Trophoblast cell (in vitro differentiated cells and primary cell): ENCODE data around the gene SCAF4.

ENCODE experiments used
- DNase-seq, 2 donors: peaks; one replicate each; pipeline ENCODE4 v3.0.0-alpha.2; 2016
- H2AFZ ChIP-seq: 2 replicates; pipeline ENCODE4 v1.6.1; 2013; ENCODE audit warnings: low read length, moderate library complexity, mild to moderate bottlenecking; ENCODE audit not compliant: insufficient read depth, poor library complexity
- H2AK5ac ChIP-seq: 2 replicates; pipeline ENCODE4 v1.6.1; 2013; ENCODE audit warnings: mild to moderate bottlenecking, low read length
- H2BK120ac ChIP-seq: 2 replicates; pipeline ENCODE4 v1.6.1; 2013; ENCODE audit warnings: low read length, mild to moderate bottlenecking, moderate library complexity; ENCODE audit not compliant: insufficient read depth, poor library complexity
- H2BK12ac ChIP-seq: 2 replicates; pipeline ENCODE4 v1.6.1; 2013; ENCODE audit warnings: mild to moderate bottlenecking, low read length, moderate library complexity
- H2BK5ac ChIP-seq: 2 replicates; pipeline ENCODE4 v1.6.1; 2013; ENCODE audit warnings: low read length, low read depth, moderate library complexity, mild to moderate bottlenecking; ENCODE audit not compliant: poor library complexity
- H3K14ac ChIP-seq: 2 replicates; pipeline ENCODE4 v1.6.1; 2013; ENCODE audit warnings: mild to moderate bottlenecking, low read length
- H3K18ac ChIP-seq: 2 replicates; pipeline ENCODE4 v1.6.1; 2013; ENCODE audit warnings: mild to moderate bottlenecking, low read length
- H3K23ac ChIP-seq: 2 replicates; pipeline ENCODE4 v1.6.1; 2013; ENCODE audit warnings: low read length
- H3K27ac ChIP-seq: 2 replicates; pipeline ENCODE4 v1.5.1; 2013; ENCODE audit warnings: low read depth, mild to moderate bottlenecking, inconsistent platforms, low read length, moderate library complexity
- H3K27me3 ChIP-seq: 2 replicates; pipeline ENCODE4 v1.6.1; 2013; ENCODE audit warnings: inconsistent platforms, mild to moderate bottlenecking, low read length, moderate library complexity; ENCODE audit not compliant: insufficient read depth
- H3K36me3 ChIP-seq, 2 experiments: 1 replicate in 1 of 2; 2 replicates in 1 of 2; pipeline ENCODE4 v1.6.1; 2013; ENCODE audit warnings: low read length in 2 of 2, mild to moderate bottlenecking in 2 of 2, moderate library complexity in 1 of 2; ENCODE audit not compliant: insufficient read depth in 2 of 2, control insufficient read depth in 1 of 2
- H3K4ac ChIP-seq: 2 replicates; pipeline ENCODE4 v1.6.1; 2013; ENCODE audit warnings: low read depth, mild to moderate bottlenecking, low read length, moderate library complexity
- H3K4me1 ChIP-seq, 2 experiments: 1 replicate in 1 of 2; 2 replicates in 1 of 2; pipeline ENCODE4 v1.6.1; 2013; ENCODE audit warnings: low read length in 2 of 2, mild to moderate bottlenecking in 2 of 2, moderate library complexity in 1 of 2; ENCODE audit not compliant: insufficient read depth in 2 of 2, control insufficient read depth in 1 of 2
- H3K4me2 ChIP-seq: 2 replicates; pipeline ENCODE4 v1.6.1; 2013; ENCODE audit warnings: inconsistent platforms, mild to moderate bottlenecking, low read length, moderate library complexity
- H3K4me3 ChIP-seq: 2 replicates; pipeline ENCODE4 v1.5.1; 2013; ENCODE audit warnings: mild to moderate bottlenecking, low read depth, low read length, inconsistent platforms
- H3K79me1 ChIP-seq: one replicate; pipeline ENCODE4 v1.6.1; 2013; ENCODE audit warnings: low read length
- H3K79me2 ChIP-seq: 2 replicates; pipeline ENCODE4 v1.6.1; 2013; ENCODE audit warnings: low read length, mild to moderate bottlenecking; ENCODE audit not compliant: control insufficient read depth, insufficient read depth, poor library complexity
- H3K9ac ChIP-seq: 2 replicates; pipeline ENCODE4 v1.6.1; 2013; ENCODE audit warnings: mild to moderate bottlenecking, low read length
- H3K9me3 ChIP-seq: 2 replicates; pipeline ENCODE4 v1.6.1; 2013; ENCODE audit warnings: low read depth, mild to moderate bottlenecking, control low read depth, inconsistent platforms, low read length; ENCODE audit not compliant: insufficient read depth
- H4K12ac ChIP-seq: 2 replicates; pipeline ENCODE4 v1.6.1; 2013; ENCODE audit warnings: low read depth, mild to moderate bottlenecking, low read length, moderate library complexity
- H4K8ac ChIP-seq: 2 replicates; pipeline ENCODE4 v1.6.1; 2013; ENCODE audit warnings: low read depth, mild to moderate bottlenecking, low read length, moderate library complexity
- H4K91ac ChIP-seq: one replicate; pipeline ENCODE4 v1.6.1; 2013; ENCODE audit warnings: low read depth, mild to moderate bottlenecking, low read length, moderate library complexity
- WGBS: extraction: QIAGEN DNeasy Blood & Tissue Kit; methylation state at CpG from one replicate; pipeline ENCODE4 v1.1.7; 2013; ENCODE audit warnings: missing lambda C conversion rate; ENCODE audit not compliant: insufficient read length, insufficient coverage; ENCODE audit errors: extremely low coverage; 5-methylcytosine and 5-hydroxymethylcytosine counted together

SCAF4 gene

DNA sequence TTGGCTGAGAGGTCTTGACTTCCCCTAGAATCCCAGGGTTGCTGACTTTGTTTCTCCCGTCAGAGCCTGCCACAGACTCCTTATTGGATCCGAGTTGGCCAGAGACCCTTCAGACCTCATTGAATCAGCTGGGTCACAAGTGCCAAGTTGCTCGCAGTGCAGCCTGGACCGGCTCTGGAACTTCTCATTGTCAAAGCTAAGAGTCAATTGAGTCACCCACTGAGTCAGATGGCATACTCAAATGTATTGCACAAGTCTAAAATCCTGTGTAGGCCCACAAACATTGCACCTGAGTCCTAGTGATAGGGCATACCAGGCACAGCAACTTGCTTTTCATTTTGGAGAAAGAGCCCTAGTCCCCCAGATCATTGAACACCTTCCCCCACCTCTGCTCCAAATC, 20.4 kb upstream of the SCAF4 start:
- Histone ChIP-seq H3K27me3 (no peaks in the 10 kb centered on the region), H3K4me2 (no peak overlapping the region), H2AFZ (no peak overlapping the region), H2BK12ac (no peak overlapping the region), H3K23ac (no peak overlapping the region), H3K14ac (no peak overlapping the region), H2BK120ac (no peak overlapping the region), H4K12ac (no peak overlapping the region), H4K8ac (no peak overlapping the region), H3K4me1 (peaks cover 0 to 4% of the 10 kb centered on the region in 2 experiments), H2AK5ac (no peak overlapping the region), H3K4ac (no peak overlapping the region), H3K4me3 (no peak overlapping the region), H3K9me3 (no peaks in the 10 kb centered on the region), H4K91ac (no peak overlapping the region), H3K79me2 (no peaks in the 10 kb centered on the region), H3K79me1 (no peaks in the 10 kb centered on the region), H3K9ac (no peak overlapping the region), H2BK5ac (no peak overlapping the region), H3K18ac (no peak overlapping the region), H3K36me3 (no peaks in the 10 kb centered on the region), H3K27ac (no peak overlapping the region)
- whole genome bisulfite sequencing, result no CpG with 5 or more reads among the region's 4 CpGs
- peak in 1 of 2 donors; percentile 46 for DNase-seq

DNA sequence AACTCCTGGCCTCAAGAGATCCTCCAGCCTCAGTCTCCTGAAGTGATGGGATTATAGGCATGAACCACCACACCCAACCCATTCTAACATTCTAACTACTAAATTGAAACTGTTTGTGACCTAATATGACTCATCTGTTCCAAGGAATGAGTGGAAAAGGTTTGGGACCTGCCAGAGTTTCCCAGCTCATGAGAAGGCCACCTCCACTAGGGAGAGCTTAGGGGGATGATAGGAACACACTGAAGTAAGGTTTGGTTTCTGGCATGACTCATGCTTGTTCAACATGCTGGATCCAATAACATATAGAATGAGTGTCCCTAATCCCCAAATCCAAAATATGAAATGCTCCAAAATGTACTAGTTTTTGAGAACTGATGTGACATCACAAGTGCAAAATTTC, 18.9 kb upstream of the SCAF4 start:
- Histone ChIP-seq H4K8ac (no peak overlapping the region), H3K27ac (no peak overlapping the region), H2BK120ac (no peak overlapping the region), H3K4ac (no peak overlapping the region), H3K27me3 (no peaks in the 10 kb centered on the region), H2BK5ac (no peak overlapping the region), H3K36me3 (no peaks in the 10 kb centered on the region), H3K18ac (no peak overlapping the region), H2AFZ (no peak overlapping the region), H3K79me2 (no peaks in the 10 kb centered on the region), H4K91ac (no peak overlapping the region), H3K4me2 (no peak overlapping the region), H3K4me3 (no peak overlapping the region), H2BK12ac (no peak overlapping the region), H4K12ac (no peak overlapping the region), H3K14ac (no peak overlapping the region), H3K79me1 (no peaks in the 10 kb centered on the region), H3K4me1 (peaks cover 0 to 4% of the 10 kb centered on the region in 2 experiments), H3K23ac (no peak overlapping the region), H2AK5ac (no peak overlapping the region), H3K9me3 (no peaks in the 10 kb centered on the region), H3K9ac (no peak overlapping the region)
- no peak for DNase-seq

DNA sequence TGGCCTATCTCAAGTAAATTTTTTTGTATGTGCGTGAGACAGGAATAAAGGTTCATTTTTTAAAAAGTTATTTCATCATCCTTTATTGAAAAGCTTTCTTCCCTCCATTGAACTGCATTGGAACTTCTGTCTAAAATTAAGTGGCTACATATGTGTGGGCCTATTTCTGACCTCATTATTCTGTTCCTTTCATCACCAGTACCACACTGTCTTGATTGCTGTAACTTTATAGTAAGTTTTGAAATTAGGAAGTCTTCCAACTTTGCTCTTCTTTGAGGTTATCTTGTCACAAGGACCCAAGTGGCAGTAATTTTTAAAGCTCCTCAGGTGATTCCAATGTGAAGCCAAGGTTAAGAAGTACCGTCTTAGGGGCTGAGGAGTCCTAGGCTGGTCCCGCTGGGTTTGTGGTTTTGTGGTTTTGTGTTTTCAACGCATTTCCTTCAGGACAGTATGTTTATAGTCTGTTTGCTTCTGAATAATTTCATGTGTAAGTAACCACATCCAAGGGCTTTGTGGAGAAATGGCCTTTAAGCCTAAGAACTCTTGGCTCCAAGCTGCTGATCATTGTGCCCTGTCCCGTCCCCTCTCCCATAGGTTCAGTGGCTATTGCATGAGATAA, 12.4 kb upstream of the SCAF4 start:
- H3K14ac ChIP-seq, result no peak overlapping the region
- H3K79me2 ChIP-seq, result no peaks in the 10 kb centered on the region
- no peak overlapping the region for H3K4me2 ChIP-seq
- H3K4me1 ChIP-seq, result no peaks in the 10 kb centered on the region
- no peak overlapping the region for H4K91ac ChIP-seq
- no peak overlapping the region for H2BK12ac ChIP-seq
- H3K4me3 ChIP-seq, result no peak overlapping the region
- no peak overlapping the region for H3K27ac ChIP-seq
- H3K36me3 ChIP-seq, result no peaks in the 10 kb centered on the region
- no peak overlapping the region for H3K9ac ChIP-seq
- DNase-seq, result no peak
- H2AK5ac ChIP-seq, result no peak overlapping the region
- H2BK5ac ChIP-seq, result no peak overlapping the region
- no peaks in the 10 kb centered on the region for H3K27me3 ChIP-seq
- no peak overlapping the region for H3K23ac ChIP-seq
- H3K9me3 ChIP-seq, result no peaks in the 10 kb centered on the region
- H2AFZ ChIP-seq, result no peak overlapping the region
- no peak overlapping the region for H3K4ac ChIP-seq
- no peak overlapping the region for H2BK120ac ChIP-seq
- no peak overlapping the region for H4K8ac ChIP-seq
- H3K18ac ChIP-seq, result no peak overlapping the region
- H4K12ac ChIP-seq, result no peak overlapping the region
- no CpG with 5 or more reads among the region's 5 CpGs for WGBS
- H3K79me1 ChIP-seq, result no peaks in the 10 kb centered on the region

DNA sequence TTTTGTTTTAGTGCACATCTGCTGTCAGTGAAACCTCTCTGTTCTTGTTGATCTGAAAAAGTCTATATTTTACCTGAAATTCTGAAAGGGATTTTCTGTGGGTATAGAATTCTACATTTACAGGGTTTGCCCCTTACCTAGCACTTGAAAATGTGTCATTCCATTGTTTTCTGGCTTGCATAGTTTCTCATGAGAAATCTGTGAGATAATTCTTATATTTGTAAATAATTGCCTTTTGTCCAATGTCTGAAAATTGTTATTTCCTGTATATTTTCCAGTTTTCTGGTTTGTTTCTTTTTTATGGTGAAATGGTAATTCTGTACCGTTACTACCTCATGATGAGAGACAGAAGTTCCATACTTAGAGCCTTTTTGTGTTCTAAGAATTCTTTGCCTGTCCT, 11.8 kb upstream of the SCAF4 start:
- Histone ChIP-seq H3K4me2 (no peak overlapping the region), H3K14ac (no peak overlapping the region)

More for the DNA sequence above, 11.8 kb upstream of the SCAF4 start:
- H3K79me2 ChIP-seq, result no peaks in the 10 kb centered on the region
- H2AK5ac ChIP-seq, result no peak overlapping the region
- H3K4ac ChIP-seq, result no peak overlapping the region
- no peak overlapping the region for H2BK5ac ChIP-seq
- no peaks in the 10 kb centered on the region for H3K79me1 ChIP-seq
- H3K27me3 ChIP-seq, result no peaks in the 10 kb centered on the region
- no peak overlapping the region for H2BK12ac ChIP-seq
- no peak for DNase-seq
- H3K9me3 ChIP-seq, result no peaks in the 10 kb centered on the region
- no peak overlapping the region for H2BK120ac ChIP-seq
- no peak overlapping the region for H3K27ac ChIP-seq
- no peak overlapping the region for H4K91ac ChIP-seq
- H2AFZ ChIP-seq, result no peak overlapping the region
- H4K12ac ChIP-seq, result no peak overlapping the region
- WGBS, result no CpG with 5 or more reads among the region's 1 CpG
- no peaks in the 10 kb centered on the region for H3K36me3 ChIP-seq
- no peak overlapping the region for H4K8ac ChIP-seq
- H3K9ac ChIP-seq, result no peak overlapping the region
- H3K18ac ChIP-seq, result no peak overlapping the region
- no peaks in the 10 kb centered on the region for H3K4me1 ChIP-seq
- no peak overlapping the region for H3K4me3 ChIP-seq
- H3K23ac ChIP-seq, result no peak overlapping the region
